Left kidney (tissue), 2 donors: ENCODE results near the gene HBA2. TPM values are rescaled to one million over a fixed set of nuclear protein-coding genes. Genes with fewer than 3 reads are reported as not detected.
"Not testable (repeated sequence)": the region's sequence is repeated elsewhere in the genome, so short reads cannot be mapped to it uniquely, and the experiment has no call there.

Experiments used
- DNase-seq: peaks from one replicate; pipeline ENCODE4 v3.0.0-alpha.2; 2013
- polyA plus RNA-seq: library from polyadenylated mRNA; unstranded; fragments of 120-200 nt; gene quantifications from one replicate; pipeline ENCODE4 v1.2.1, GENCODE V29; 2013; ENCODE audit not compliant: insufficient read length

The HBA2 gene
- polyA plus RNA-seq, 1 donor: 570 TPM

DNA sequence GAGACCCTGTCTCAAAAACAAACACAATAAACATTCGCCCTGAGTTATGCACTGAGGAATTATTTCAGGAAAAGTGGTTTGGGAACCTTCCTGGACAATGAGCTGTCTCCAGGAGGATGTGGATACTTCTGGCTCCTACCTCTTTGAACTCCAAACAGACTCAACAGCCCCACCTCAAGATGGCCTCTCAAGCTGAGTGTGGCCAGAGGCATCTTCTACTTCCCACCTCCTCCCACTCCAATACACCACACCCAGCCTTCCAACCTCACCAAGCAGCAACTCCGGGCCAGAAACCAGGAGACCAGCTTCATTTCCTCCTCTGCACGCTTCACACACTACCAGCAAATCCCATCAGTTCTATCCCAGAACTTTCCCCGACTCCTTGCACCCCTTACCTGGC is 19.2 kb downstream of the HBA2 start:
- DNase-seq: no peak

DNA sequence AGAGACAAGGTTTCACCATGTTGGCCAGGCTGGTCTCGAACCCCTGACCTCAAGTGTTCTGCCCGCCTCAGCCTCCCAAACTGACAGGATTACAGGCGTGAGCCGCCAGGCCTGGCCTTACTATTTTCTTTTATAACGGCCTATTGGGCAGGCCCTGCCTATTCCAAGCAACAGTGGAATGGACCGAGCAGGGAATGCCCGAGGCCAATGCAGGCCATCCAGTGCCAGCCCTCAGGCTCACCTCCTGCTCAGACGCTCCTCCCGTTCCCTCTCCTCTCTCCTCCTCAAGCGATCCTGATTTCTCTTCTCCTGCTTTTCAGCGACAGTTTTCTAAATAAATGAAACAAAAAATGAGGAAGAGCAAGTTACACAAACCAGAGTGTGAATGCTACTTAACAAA is 20.0 kb downstream of the HBA2 start:
- DNase-seq: no peak

DNA sequence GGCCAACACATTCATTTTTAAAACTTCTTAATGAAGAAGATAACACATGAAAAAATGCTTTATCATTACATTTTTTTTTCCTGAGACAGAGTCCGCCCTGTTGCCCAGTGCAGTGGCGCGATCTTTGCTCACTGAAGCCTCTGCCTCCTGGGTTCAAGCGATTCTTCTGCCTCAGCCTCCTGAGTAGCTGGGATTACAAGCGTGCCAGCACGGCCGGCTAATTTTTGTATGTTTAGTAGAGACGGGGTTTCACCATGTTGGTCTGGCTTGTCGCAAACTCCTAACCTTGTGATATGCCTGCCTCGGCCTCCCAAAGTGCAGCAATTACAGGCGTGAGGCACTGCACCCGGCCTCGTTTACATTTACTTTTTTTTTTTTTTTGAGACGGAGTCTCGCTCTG is 20.8 kb downstream of the HBA2 start:
- DNase-seq: no peak

DNA sequence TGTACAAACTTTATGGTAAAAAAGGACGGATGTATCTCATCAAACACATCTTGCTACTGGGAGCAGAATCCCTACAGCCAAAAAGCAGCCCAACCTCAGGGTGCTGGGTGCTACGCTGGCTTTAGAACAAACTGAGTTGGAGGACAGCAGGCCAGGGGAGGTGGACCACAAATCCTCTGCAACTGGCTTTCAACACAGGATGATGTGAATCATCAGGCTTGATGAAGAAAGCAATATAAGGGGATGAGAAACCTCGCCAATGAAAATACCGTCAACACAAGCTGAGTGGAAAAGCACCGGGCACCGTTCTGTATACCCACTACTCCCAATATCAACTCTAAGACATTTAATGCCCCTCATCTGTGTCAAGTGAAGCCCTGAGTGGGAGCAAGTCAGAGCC is 21.8 kb downstream of the HBA2 start:
- DNase-seq: no peak

DNA sequence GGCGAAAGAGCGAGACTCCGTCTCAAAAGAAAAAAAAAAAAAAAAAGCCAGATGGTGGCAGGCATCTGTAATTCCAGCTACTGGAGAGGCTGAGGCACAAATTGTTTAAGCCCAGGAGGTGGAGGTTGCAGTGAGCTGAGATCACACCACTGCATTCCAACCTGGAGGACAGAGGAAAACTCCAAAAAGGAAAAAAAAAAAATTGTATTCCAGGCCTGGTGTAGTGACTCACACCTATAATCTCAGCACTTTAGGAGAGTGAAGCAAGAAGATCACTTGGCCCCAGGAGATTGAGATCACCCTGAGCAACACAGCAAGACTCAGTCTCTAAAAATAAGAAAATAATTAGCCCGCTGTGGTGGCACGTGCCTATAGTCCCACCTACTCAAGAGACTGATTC is 27.7 kb downstream of the HBA2 start:
- DNase-seq: no peak

DNA sequence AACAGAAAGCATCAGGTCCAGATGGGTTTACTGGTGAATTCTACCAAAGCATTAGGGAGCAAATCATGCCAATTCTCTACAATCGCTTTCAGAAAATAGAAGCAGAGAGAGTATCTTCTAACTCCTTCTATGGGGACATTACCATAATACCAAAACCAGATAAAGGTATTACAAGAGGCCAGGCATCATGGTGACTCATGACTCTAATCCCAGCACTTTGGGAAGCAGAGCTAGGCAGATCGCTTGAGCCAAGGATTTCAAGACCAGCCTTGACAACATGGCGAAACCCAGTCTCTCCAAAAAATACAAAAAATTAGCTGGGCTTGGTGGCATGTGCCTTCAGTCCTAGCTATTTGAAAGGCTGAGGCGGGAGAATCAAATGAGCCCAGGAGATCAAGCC is 30.6 kb downstream of the HBA2 start:
- no peak for DNase-seq

DNA sequence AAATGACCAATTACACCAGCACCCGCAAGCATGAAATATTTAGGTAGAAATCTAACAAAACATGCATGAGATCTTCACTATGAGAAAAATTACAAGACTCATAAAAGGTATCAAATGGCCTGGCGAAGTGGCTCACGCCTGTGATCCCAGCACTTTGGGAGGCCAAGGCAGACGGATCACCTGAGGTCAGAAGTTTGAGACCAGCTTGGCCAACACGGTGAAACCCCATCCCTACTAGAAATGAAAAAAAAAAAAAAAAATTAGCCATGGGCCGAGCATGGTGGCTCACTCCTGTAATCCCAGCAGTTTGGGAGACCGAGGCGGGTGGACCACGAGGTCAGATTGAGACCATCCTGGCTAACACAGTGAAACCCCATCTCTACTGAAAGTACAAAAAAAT is 31.4 kb downstream of the HBA2 start:
- not testable (repeated sequence) for DNase-seq

DNA sequence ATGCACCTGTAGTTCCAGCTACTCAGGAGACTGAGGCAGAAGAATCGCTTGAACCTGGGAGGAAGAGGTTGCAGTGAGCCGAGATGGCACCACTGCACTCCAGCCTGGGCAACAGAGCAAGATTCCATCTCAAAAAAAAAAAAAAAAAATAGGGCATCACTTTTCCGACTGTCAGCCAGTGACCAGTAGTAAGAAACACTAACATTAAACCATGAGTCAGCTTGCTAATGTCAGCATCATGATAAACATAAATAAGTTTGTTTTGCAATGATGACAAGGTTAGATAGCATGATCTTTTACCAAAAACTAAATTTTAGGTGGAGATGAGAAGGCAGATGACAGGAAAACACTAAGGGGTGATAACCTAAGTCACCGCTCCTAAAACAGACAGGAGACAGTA is 36.7 kb downstream of the HBA2 start:
- DNase-seq: not testable (repeated sequence)

DNA sequence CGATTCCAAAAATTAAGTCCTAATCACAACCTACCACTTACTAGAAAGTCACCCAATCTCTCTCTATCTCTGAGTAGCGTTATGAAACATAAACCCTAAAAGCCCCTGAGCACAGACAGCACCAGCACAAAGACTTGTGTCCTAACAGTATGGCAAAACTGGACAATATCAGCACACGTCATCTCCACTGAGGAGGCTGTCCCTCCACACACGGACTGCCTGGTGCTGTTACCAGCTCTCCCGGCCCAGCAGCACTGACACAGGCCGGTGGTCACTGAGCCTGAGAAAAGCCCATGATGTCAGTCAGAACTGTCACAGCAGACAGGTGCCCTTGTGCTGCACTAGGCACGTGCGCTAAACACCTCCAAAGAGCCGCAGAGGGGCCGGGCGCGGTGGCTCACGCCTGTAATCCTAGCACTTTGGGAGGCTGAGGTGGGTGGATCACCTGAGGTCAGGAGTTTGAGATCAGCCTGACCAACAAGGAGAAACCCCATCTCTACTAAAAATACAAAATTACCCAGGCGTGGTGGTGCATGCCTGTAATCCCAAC is 39.0 kb downstream of the HBA2 start:
- DNase-seq: not testable (repeated sequence)

DNA sequence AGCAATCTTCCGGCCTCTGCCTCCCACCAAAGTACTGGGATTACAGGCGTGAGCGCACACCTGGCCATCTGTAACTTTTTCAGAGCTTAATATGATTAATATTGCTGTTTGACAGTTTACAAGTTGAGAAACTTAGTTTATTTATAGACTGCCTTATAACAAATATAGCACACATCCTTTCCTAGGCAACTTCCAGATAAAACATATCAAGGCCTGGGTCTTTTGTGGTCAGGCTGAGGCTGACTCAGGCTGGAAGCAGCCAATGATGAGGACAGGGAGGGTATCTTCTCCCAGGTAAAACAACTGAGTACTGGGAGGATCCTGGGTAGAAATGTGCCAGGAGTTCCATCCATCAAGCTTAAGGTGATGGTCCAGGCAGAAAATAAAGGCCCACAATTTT is 40.3 kb downstream of the HBA2 start:
- DNase-seq: no peak

DNA sequence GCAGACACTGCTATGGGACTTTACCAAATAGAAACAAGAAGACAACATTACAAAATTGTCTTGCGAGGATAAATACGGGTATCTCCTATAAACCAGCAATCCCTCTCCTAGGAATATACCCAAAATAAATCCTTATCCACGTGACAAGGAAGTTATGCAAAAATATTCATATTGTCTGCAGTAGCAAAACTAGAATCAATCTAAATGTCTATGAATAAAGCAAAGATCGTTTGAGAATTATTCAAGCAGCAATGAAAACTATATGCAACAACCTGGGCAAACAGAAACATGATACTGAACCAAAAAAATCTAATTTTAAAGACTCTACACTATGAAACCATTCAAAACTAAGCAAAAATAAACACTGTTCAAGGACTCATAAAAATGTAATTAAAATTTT is 47.3 kb downstream of the HBA2 start:
- no peak for DNase-seq

Other genes starting within 250 kb of the HBA2 start
- 14.3 TPM for gene POLR3K, start 119.3 kb upstream of the HBA2 start, polyA plus RNA-seq
- gene SNRNP25, start 119.0 kb upstream of the HBA2 start, polyA plus RNA-seq: 40.6 TPM
- 26.3 TPM for gene RHBDF1, start 100.2 kb upstream of the HBA2 start, polyA plus RNA-seq
- gene MPG, start 94.7 kb upstream of the HBA2 start, polyA plus RNA-seq: 14.2 TPM
- 33.5 TPM for gene NPRL3, start 34.2 kb upstream of the HBA2 start, polyA plus RNA-seq
- 0.30 TPM for gene HBZ, start 20.2 kb upstream of the HBA2 start, polyA plus RNA-seq
- 1.8 TPM for gene HBM, start 6.9 kb upstream of the HBA2 start, polyA plus RNA-seq
- 394 TPM for gene HBA1, start 3.8 kb downstream of the HBA2 start, polyA plus RNA-seq
- gene HBQ1, start 7.6 kb downstream of the HBA2 start, polyA plus RNA-seq: not detected
- 168 TPM for gene LUC7L, start 56.6 kb downstream of the HBA2 start, polyA plus RNA-seq
- 74.8 TPM for gene FAM234A, start 61.9 kb downstream of the HBA2 start, polyA plus RNA-seq
- 1.4 TPM for gene RGS11, start 103.1 kb downstream of the HBA2 start, polyA plus RNA-seq
- 3.6 TPM for gene ARHGDIG, start 107.7 kb downstream of the HBA2 start, polyA plus RNA-seq
- gene PDIA2, start 110.3 kb downstream of the HBA2 start, polyA plus RNA-seq: 2.4 TPM
- 14.7 TPM for gene AXIN1, start 179.8 kb downstream of the HBA2 start, polyA plus RNA-seq
- gene MRPL28, start 197.7 kb downstream of the HBA2 start, polyA plus RNA-seq: 52.8 TPM
- 56.1 TPM for gene PGAP6, start 209.1 kb downstream of the HBA2 start, polyA plus RNA-seq
- 106 TPM for gene NME4, start 224.3 kb downstream of the HBA2 start, polyA plus RNA-seq
- 20.1 TPM for gene DECR2, start 229.0 kb downstream of the HBA2 start, polyA plus RNA-seq